ENCODE results near the gene NKAIN4.
A peak's percentile ranks its signal among the peaks of the same experiment; 100 is the strongest.

Gene NKAIN4

DNA sequence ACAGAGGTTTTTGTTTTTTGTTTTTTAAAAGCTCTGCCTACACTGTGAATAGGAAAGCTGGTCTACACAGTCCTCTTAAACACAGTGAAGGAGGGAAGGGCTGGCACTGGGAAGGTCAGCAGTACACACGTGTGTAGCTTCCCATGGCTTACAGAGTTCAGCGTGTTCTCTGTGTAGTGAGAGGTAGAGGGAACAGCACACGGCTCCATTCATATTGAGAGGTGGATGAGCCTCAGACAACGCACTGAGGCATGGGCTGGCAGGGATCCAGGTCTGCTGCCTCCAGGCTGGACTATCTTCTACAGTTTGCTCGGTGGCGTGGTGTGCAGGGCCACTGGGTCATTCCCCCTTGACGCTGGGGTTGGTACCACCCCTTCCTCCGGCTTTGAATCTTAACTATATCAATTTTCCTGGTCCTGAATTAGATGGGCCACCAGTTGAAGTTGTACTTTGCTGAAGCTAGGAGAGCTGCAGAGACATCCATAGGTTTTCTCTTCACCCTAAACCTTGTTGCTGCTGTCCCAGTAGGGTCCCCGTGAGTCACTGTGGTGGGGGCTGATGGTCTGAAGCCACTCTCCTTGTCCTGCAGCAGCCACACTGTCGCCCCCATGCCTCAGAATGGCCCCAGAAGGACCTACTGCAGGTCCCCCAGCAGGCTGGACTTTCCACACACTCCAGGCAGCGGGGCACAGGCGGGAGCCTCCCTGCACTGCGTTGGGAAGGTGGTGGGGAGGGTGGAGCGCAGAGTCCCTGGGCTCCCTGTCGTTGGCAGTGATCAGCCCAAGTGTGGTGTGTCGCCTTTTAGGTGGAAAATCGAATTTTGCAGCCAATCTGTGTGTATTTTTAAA lies 20.3 kb upstream of the NKAIN4 start:
- no peak for DNase-seq (ENCODE audit: low read depth, low spot score)

DNA sequence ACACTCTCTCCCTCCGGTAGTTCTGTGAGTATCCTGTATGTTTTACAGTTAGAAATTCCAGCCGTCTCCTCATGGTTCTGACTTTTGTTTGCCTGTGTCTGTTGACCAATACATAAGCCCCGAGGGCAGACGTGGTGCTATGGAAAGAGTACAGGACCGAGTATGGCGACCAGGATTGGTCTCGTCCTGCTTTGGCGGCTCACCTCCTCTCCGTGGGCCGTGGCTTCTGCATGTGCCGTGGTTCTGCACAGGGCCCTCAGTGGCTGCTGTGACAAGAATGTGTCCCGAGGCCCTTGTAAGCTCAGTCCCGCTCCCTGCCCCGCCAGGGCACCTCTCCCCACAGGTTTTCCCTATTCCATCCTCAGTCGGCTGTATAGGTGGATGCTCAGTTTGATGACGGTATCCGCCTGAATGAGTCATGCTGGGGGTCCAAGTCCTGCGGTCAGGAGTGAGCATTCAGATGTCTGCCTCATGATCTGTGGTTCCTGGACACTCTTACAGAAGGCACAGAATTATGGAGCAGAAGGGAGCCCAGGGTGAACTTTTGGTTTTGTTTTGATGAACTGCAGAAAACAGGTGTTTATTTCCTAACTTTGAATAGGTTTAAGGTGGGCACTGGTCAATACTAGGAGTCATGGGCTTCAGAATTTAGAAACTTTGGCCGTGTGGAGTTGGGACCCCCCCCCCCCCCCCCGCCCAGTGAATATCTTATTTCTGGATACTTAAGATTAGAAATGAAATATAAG lies 19.5 kb upstream of the NKAIN4 start:
- DNase-seq (ENCODE audit: low read depth, low spot score): no peak

DNA sequence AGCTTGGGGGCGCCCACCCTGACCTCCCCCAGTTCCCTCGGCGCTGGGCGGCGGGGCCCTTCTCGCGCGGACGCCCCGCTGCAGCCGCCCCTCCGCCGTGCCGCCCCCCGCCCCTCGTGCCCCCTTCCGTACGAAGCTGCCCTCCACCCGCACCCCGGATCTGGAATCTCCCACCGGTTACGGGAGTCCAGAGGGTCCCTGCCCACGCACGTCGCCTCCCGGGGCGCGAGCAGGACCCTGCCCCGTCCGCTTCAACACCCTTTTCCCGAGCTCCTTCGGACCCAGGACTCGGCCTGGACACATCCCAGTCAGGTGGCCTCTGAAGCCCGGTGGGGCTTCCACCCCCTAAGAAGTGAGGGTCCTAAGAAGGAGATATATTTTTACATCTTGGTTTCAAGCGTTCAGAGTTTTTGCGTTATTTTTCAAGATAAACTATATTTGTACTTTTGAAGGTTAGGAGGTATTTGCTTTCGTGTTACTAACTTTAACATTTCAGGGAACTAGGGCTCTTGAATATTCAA lies 18.9 kb upstream of the NKAIN4 start:
- DNase-seq (ENCODE audit: low read depth, low spot score): no peak

DNA sequence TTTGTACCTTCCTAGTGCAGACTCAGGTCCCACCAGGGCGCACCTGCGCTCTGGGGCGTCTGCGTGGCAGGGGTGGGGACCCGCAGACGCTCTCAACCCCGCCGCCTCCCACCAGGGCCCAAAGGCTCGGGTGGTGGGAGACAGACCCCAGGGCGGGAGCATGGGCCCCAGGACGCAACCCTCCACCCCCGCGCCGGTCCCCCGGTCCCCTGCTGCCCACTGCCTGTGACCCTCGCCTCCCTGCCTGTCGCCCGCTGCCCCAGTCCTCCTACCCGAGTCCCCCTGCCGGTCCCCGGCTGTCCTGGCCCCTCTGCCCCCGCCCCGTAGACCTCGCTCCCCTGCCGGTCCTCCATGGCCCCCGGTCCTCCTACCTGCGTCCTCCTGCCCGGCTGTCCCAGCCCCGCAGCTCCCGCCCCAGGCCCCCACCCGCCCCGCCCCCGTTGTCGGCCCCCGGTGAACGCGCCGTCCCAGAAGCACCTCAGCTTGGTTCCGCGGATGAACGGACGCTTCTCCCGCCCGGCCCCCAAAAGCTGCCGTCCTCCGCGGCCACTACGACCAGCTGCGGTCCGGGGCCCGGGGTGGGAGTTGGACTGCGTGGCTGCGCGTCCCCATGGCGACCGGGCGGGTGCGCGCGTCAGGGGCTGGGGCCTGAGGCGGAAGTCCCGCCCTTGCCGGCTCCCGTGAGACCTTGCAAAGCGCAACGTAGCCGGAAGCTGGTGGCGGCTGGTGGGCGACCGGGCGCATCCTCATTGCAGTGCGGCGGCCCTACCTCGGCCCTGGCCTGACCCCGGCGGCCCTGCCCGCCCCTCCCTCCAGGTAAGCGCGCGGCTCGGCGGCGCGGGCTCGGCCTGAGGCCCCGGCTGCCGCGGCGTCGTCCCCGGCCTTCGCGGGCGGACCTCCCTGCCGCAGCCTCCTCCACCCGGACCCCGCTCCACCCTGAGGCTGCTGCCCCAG lies 18.1 kb upstream of the NKAIN4 start, which contains the start of gene ARFGAP1:
ARFGAP1 (plus strand) TSS at position 709 of the 954 bp plus-strand sequence. CDS start 2,768 bp downstream, outside the sequence.
- peak; percentile 77 for DNase-seq (ENCODE audit: low read depth, low spot score)

DNA sequence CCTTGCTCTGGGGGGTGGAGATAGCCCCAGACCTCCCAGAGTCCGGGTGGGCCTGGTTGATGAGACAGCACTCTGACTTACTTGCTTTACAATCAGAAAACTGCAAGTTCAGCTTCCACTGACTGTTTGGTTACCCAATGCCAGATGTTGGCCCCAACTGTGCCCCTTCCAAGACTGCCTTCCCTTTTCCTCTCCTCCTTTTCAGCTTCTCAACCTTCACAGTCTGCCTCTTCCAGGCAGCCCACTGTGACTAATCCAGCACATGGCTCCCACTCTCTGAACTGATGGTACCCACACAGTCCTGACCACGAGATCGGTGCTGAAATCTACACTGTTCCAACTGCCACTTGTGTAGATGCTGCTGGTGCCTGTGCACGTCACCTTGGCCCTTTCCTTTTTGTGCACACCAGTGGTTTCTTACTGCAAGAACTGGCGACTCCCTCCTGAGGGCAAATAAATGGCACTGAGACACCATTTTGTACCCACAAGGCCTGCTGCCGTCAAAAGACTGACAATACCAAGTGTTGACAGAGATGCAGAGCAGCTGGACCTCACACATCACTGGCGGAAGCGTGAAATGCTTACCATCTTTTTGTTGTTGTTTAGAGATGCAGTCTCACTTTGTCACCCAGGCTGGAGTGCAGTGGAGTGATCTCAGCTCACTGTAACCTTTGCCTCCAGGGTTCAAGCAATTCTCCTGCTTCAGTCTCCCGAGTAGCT lies 16.5 kb upstream of the NKAIN4 start:
- DNase-seq (ENCODE audit: low read depth, low spot score): no peak

DNA sequence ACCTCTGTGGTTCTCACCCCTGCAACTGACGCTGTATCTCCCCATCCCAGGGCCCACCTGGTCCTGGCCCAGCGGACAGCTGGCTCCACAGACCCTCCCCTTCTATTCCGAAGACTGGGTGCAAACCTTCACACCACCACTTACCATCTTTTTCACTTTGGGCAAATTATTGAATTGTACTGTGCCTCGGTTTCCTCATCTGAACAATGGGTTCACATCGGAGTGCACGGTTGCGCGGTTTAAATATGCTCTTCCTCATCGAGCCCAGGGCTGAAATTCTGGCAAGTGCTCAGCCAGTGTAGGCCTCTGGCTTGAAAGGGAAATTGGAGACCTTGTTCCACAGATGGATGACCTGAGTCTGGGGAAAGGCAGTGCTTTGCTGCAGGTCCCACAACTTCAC lies 15.5 kb upstream of the NKAIN4 start:
- DNase-seq (ENCODE audit: low read depth, low spot score): no peak

DNA sequence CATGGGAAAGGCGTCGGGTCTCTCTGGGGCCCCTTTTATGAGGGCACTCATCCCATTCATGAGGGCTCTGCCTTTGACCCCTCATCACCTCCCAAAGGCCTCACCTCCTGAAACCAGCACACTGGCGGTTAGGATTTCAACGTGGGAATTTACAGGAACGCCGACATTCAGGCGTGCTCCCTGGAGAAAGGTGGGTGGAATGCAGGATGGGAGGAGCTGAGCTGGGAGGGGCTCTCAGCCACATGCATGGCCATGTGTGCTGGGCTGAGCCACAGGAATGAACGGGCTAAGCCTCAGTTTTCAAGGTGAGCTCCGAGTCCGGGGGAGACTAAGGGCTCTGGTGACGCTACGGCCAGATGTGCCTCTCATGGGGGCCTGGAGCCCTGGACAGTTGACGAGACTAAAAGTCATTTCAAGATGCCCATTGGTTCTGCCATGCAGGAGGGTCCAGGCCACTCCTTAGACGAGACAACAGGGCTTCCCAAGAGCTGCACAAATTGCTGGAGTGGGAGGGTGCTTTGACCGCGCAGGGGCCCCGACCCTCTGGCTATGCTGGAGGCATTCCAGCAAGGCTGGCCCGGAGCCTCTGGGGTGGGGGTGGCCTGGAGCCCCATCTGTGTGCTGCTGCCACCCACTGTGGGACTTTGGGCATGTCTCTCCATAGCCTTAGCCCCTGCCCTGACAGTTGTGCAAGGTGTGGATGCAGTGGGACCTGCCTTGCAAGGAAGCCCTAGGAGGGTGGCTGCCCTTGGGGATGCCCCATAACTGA lies 14.6 kb upstream of the NKAIN4 start:
- no peak for DNase-seq (ENCODE audit: low read depth, low spot score)

DNA sequence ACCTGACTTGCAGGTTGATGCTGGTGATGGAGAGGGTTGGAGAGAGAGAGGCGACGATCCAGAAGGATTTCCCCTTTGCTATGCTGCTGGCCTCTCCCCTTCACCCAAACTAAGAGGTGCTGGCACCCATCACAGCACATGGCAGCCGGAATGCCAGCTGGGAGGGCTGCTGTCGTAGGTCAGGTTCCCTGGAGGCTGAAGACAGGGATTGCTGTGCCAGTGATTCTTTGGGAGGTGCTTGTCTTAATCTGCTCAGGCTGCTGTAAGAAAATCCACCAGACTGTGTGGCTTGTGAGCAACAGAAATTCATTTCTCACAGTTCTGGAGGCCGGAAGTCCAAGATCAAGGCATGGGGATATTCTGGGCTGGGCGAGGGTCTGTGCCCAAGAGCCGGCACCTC lies 14.0 kb upstream of the NKAIN4 start:
- no peak for DNase-seq (ENCODE audit: low read depth, low spot score)

DNA sequence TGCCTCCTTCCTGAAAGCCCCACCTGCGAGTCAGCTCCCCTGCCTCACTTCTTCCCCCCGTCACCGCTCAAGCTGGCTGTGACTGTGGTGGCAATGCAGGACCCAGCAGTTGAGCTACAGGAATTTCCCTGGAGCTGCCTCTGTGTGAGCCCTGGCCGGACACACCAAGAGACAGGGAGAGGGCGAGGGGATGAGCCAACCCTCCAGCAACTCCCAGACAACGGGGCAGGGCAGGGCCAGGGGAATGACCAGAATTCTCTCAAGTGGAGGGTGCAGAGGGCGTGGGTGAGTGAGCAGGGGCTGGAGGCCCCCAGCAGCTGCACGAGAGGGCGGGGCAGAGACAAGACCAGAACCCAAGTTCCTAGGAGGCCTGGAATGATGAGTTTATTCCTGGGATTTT lies 13.4 kb upstream of the NKAIN4 start:
- DNase-seq (ENCODE audit: low read depth, low spot score): no peak

DNA sequence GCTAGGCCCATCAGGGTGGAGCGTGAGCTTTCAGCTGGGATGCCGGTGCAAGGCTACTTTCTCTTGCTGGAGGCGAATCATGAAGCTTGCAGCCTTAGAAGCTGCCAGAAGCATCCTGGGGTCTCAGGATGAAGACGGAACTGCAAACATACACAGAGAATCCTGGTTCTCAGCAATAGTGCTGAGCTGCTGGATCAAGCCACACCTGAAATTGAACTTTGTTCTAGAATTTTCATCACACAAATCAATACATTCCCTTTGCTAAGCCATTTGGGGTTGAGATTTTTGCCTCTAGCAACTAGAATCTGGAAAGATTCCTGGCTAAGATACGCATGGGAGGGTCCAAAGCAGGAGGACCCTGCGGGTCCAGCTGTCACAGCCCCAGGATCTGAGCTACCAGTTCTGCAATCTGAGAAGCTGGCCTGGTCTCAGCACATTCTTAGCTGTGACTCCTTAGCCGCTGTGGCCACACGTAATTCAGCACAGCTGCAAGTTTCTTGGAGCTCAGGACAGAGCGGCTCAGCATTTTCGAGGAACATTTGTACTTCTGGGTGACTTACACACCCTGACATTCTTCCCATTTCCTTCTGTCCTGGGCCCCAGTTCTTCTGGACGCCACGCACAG lies 11.7 kb upstream of the NKAIN4 start:
- DNase-seq (ENCODE audit: low read depth, low spot score): no peak

DNA sequence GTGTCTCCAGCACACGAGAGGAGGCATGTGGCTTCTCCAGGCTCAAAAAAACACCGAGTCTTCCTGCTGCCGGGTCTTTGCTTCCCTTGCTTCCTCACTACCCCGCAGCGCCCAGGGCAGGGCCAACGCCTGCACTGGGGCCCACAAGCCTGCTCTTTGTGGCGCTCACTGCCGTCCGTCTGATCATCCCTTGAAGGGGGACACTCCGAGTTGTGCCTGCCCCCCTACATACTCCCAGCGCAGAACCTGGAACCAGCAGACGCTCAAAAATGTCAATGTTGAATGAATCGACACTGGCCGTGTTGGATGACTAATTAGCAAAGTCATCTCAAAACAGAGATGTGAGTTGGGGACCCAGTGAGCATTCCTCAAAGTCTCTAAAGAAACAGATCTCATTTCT lies 10.3 kb upstream of the NKAIN4 start:
- no peak for DNase-seq (ENCODE audit: low read depth, low spot score)

DNA sequence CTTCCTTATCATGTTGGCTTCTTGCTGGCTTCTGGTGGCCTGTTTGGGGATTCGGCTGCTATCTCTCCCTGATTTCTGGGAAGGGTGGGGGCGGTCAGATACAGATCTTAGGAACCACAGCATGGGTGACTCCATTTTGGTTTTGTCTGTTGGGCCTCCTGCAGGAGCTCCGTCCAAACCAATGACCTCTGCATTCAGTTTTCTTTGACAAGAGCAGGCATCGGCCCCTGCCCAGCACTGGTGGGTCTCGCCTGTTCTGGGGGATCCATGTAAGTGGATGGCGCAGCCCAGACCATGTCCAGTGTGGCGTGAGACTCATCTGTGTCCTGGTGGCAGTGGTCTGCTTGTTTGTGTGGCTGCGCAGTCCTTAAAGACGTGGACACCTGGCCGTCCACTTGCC lies 9.7 kb upstream of the NKAIN4 start:
- no peak for DNase-seq (ENCODE audit: low read depth, low spot score)

DNA sequence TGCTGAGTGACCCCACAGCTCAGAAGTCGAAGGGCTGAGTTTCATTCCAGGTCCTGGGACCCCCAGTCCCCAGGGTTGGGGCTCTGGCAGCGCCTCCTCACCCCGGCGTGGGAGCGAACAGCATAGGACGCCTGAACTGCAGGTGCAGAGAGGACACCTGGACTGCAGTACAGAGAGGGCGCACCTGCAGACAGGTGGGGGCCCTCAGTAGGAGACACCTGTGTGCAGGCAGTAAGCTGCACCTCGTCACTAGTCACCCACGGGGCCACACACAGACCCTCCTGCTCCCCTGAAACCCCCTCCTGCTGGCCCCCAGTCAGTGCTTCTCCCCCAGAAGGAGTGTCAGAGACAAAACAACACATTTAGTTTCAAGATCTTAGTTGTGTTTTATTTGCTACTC lies 8.6 kb upstream of the NKAIN4 start:
- DNase-seq (ENCODE audit: low read depth, low spot score): no peak

DNA sequence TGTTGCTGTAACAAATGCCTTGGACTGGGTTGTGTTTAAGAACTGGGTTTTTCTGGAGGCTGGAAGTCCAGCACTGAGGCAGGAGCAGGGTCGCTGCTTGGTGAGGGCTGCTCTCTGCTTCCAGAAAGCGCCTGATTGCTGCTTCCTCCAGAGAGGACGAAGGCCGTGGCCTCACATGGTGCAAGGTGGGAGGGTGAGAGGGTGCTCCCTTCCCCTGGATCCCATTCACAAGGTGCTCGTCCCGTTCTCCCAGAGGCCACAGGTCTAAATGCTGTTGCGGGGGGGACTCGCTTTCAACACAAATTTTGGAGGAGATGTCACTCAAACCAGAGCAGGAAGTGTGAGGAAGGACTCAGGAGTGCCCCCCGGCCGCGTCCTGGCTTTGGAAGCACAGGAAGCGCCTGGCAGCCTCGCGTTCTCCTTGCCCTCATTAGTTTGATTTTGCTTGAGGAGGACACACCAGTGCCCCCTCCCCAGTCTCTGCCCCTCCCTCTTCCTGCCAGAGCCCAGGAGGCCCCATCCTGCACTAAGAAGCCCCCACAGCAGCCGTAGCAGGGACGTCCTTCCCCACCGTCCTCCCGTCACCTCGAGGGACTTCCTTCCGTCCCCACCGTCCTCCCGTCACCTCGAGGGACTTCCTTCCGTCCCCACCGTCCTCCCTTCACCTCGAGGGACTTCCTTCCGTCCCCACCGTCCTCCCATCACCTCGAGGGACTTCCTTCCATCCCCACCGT lies 7.7 kb upstream of the NKAIN4 start:
- no peak for DNase-seq (ENCODE audit: low read depth, low spot score)

DNA sequence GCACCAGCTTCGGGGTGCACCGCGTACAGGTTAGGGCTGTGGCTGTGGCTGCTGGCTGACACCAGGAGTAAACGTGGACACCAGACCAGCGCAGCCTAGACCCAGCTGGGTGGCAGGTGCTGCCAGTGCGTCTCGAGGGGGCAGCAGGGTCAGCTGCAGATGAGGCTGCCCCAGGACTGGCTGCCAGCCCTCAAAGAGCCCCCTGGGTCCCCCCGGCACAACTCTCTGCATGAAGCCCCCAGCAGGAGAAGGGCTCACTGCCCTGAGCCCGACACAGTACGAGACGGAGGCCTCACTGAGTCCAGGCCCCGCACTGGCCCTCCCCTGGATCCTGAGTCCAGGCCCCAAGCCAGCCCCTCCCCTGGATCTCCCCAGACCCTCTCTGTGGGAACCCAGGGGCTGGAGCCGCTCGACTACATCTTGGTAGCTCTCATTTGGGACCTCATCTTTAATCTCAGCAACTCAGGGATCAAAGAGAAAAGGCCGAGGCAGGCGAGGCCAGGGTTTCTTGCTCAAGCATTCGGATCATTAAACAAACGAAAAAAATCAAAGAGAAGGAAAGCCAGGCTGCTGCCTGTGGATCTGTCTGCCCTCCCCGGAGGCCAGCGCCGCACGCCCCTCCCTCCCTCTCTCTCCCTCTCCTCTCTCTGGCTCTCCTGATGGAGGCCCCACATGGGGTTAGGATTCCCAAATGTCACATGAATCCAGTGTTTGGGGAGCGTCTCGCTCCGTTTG lies 7.0 kb upstream of the NKAIN4 start:
- DNase-seq (ENCODE audit: low read depth, low spot score): no peak

DNA sequence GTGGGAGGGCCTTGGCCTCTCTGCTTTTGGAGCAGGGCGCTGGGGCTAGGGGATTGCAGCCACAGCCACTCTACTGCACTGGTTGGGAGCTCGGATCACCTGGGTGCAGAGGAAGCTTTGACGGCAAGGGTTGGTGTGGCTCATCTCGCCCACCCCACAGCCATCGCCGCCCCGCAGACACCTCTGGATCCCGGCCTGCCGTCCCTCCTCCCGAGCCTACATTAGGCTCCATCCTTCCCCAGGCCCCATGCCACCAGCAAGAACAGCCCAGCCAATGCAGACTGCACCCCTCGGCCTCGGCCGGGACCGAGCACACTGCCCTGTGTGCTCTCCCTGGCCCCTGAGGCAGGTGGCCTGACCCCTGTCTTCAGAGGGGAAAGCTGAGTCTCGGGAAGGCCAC lies 6.3 kb upstream of the NKAIN4 start:
- no peak for DNase-seq (ENCODE audit: low read depth, low spot score)

DNA sequence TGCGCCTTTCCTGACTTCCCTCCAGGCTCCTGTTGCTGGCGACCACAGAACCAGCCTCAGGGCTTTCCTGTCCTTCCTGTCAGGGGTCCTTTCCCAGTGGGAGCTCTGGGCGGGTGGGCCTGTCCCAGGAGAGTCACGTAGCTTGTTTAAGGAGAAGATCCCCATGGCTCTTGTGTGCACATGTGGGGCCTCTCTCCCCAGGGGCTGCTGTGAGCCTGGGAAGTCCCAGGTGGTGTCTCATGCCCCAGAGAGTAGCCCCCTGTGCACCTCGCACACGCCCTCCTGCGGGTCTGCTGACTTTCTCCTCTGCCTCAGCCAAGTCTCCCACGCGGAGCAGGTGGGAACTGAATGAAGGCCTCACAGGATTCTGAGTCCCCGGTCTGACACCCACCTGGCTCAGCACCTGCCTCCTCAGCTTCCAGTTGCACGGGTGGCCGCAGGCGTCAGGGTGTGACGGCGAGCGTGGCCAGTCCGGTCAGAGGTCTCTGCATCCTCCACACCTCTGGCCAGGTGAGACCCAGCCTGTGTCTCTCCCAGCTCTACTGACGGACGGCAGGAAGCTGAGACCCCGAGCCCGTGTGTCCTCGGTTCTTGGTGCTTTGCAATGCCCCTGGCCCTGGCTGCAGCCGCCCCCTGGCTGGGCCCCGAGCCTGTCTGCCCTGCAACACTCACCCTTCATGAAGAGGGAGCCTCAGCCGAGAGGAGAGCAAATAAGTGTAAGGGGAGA lies 5.6 kb upstream of the NKAIN4 start:
- DNase-seq (ENCODE audit: low read depth, low spot score): no peak

DNA sequence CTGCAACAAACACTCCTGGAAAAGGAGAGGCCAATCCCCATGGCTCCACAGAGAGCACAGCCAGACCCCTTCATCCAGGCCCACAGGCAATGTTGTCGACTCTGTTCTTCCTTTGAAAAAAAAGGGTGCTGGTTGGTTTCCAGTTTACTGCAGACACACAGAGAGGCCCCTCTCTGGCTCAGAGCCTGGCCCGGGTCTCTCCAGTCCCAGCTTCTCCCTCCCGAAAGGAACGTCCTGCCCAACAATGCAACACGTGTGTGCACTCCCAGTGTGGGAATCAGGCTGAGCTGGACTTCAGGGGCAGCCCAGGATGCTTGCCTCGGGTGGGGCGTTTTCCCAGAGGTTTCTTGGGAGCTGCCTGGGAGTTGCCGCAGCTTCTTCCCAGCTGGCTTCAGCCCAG lies 4.5 kb upstream of the NKAIN4 start:
- DNase-seq (ENCODE audit: low read depth, low spot score): no peak

Measured in activated naive CD8-positive, alpha-beta T cell treated with anti-CD3 and anti-CD28 coated beads, Interleukin-2, amount 50 U/mL, for 16 hours (primary cell).